NCI-H526 treated with DMSO at 0.1 percent for 48 hours (cell line): ENCODE measurements around the gene NUDT1.

Source experiments
- DNase-seq: peaks from one replicate; lab custom pipeline; 2025; lab: John Stamatoyannopoulos, UW

Gene NUDT1

DNA sequence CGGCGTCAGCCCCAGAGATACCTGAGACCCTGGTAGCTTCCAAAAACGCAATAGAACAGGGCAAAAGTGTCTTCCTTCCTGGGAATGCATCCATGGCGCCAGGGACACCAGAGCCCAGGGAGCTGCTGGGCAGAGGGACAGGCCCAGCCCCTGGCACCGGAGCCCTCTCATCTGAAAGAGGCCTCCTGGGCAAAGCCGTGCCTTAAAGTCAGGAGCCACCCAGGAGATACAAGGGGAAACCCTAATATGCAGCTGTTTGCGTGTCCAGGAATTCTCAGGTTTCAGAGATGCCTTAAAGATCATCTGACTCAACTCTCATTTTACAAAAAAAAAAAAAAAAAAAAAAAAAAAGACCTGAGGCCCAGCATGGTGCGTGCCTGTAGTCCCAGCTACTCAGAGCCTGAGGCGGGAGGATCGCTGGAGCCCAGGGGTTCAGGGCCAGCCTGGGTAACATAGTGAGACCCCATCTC, 28.0 kb downstream of the NUDT1 start:
- no peak for DNase-seq

DNA sequence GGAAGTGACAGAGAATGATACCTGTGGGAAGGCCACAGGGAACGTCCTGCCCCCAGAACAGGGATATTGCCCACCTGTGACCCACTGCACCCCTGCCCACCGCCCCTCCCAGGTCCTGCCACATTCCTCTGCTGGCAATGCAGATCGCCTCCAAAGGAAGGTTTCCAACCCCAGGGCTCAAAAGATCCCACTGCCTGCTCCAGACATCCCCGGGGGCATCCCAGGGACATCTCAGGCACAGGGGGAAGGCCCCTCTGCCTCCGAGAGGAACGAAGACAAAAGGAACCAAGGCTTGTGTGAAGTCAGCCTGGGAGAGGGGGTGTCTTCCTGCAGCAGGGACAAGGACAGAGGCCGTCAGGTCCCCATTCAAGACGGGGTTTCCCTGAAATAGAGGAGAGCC, 28.5 kb downstream of the NUDT1 start:
- DNase-seq, result no peak

DNA sequence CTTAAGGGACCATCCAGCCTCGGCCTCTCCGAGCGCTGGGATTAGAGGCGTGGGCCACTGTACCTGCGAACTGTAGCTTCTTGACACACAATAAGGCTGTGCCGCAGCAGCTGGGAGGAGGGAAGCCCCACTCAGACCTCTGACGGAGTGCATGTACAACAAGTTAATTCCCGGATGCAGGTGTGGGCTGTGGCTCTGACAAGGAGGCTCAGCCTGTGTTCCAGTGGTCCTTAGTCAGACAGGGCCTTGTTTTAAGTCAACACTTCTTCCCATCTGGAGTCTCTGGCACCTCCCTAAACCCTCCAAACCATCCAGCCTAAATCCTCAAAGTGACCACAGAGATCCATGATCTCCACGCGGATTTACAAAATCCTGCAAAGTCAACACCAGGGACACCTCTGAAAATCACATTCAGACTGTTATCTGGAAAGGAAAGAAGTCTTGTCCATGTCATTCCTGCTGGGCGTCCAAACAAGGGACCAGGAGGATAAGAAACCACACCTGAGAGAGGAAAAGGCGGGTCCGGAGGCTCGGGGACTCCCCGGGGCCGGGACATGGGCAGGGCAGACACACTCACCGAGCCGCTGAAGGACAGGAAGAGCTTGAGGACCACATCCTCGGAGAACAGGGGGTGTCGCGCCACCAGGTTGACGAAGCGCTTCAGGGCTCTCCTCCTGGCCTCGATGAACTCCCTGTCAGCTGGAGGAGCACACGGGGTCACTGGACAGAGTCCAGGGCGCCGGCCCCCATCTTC, 29.4 kb downstream of the NUDT1 start:
- DNase-seq, result no peak

DNA sequence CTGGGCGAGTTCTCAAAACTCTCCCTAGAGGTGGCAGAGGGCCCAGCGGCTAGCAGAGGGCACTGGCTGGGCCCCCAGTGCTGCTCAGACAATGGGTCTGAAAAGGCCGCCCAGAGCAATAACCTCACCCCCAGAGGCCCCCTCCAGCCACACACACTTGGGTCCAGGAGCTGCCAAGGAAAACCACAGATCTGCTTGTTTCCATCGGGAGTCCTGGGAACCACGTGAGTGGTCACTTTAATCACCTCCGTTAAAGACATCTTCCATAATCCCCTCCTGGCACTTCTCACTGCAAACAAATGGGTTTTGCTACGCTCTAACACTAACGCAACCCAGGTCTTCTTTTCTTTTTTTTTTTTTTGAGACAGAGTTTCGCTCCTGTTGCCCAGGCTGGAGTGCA, 30.0 kb downstream of the NUDT1 start:
- no peak for DNase-seq

DNA sequence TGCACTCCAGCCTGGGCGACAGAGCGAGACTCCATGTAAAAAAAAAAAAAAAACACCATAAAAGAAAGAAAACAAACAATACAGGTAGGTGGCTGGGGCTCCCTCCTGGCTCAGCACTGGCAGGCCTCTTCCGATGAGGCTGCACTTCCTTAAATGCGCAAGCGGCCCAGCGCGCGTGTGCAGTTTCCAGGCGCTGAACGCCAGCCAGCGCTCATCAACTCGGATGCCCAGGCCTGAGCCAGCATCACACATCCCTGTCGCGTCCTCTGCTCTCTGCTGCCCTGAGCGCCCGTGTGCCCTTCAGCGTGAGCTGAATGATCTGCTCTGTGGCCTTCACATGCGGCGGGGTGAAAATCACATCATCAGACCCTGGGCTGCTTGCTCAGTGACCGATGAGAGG, 31.8 kb downstream of the NUDT1 start:
- no peak for DNase-seq

DNA sequence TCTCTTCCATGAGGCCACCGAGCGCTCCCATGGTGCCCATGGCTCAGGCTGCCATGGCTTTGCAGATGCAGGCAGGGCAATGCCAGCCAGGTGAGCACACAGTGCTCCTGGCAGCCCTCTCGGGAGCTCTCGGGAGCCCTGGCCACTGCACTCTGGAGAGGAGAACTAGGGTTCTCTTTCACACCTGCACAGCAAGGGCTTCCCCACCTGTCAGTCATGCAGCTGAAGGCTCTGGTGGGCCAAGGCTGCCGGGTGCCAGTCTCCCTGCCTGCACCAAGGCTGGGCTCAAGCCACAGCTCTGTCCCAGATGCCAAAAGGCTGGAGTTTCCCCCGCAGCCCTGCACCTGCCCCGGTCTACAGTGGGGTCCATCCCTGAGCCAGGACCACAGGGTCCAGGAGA, 32.6 kb downstream of the NUDT1 start:
- DNase-seq, result no peak

DNA sequence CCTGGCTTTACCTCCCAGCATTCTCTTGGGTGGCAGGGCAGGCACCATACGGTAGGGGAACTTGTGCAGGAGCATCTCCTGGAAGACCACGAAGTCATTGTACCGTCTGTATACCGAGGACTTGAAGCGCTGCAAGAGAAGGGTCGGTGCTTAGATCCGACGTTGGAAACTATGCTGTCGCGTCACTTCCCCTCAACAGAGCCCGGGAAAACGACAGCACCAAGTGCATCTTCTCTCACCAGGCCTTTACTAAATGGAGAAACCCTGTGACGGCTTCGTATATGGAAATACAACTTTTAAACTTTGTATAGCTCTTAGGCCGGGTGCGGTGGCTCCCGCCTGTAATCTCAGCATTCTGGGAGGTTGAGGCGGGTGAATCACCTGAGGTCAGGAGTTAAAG, 33.1 kb downstream of the NUDT1 start:
- DNase-seq, result no peak

DNA sequence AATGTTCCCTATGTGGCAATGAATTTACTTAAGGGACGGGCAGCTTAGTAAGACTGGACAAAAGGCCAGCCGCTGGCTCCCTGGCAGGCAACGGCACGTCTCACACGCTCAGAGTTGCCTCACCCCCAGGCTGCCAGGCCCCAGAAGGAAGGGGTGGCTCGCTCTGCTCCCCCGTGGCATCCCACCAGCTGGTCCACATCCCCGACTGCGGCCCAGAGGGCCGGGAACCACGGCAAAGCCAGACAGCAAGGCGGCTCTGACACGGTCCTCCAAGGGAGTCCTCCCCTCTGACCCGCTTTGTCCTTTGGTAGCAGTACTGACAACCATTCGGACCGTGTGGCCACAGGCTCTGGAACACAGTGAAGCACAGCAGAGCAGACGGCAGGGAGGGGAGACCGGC, 34.1 kb downstream of the NUDT1 start:
- no peak for DNase-seq

DNA sequence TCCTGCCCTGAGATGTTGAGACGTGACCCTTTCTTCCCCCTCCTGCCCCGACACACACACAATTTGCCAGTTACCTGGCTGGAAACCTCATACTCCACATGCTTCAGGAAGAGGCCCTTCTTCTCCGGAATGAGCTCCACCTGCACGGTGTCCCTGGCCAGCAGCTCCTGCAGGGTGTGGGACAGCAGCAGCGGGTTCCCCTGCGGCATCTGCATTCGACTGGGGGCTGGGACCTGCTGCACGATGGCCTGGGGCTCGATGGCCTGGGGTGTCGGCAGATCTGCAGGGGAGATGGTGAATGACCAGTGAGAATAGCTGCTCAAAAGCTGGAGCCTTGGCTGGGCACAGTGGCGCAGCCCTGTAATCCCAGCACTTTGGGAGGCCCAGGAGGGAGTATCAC, 36.0 kb downstream of the NUDT1 start:
- DNase-seq, result no peak

DNA sequence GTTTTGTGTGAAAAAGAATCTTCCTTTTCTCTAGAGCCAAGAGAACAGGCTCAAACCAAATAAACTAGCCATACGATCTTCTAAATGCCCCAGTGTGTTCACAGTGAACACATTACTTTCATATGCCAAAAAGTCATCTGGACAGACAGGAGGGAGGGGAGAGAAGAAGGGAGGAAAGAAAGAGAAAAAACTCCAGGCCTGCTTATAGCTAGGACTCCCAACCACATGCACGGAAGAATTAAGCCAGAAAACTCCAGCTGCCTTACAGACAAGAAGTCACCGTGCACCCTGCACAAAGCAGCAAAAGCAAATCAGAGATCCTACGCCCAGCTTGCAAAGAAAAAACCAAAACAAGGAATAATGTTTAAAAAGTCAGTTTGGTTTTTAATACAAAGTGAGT, 37.9 kb downstream of the NUDT1 start:
- DNase-seq, result no peak

DNA sequence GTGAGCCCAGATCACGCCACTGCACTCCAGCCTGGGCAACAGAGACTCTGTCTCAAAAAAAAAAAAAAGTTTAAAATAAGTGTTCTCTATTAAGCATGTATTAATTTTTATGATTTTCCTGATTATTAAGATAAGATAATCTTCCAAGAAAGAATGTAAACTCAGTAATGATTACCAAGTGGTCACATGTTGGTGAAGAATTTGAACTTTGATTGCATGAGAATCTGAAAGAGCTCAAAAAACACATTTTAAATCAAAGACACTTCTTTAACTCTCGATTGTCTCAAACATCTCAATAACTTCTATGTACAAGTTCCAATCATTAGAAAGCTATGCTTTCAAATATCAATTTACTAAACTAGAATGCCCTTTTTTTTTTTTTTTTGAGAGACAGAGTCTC, 38.4 kb downstream of the NUDT1 start:
- DNase-seq, result no peak

DNA sequence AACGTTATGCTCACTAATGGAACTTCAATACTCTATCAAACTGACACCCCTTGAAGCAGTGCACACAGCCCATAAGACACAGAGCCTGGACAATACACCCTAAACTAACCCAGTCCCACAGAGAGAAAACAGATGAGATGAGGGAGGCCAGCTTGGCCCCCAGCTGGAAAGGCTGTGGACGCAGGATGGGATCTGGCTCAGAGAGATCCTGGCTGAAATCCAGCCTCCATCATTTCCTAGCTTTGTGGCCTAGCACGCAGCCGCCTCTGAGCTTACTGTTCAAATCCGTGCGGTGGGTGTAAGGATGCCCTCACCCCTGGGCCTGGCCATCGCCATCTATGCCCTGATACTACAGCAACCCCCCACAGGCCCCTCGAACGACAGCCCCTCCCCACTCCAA, 39.5 kb downstream of the NUDT1 start:
- DNase-seq, result no peak

DNA sequence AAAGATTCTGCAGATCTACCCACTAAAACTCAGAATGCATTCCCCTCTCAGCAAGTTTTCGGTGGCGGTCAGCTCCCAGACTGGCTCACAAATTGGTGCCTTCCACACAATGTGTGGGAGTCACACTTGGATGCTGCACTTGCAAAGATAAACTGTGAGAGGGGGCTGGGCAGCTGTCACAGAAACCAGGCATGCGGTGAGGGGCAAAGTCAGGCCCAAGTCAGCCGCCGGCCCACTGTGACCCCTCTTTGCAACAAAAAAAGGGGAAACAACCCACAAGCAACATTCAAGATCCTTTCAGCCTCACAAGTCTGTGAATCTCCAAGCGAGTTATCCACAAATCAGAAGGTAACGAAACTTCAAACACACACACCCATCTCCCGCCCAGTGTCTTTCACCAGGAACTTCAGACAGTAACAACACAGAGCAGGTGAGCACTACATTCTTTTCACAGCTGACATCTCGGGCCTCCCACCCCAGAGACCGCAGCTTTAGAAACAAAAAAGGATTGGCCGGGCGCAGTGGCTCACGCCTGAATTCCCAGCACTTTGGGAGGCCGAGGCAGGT, 40.2 kb downstream of the NUDT1 start:
- no peak for DNase-seq

DNA sequence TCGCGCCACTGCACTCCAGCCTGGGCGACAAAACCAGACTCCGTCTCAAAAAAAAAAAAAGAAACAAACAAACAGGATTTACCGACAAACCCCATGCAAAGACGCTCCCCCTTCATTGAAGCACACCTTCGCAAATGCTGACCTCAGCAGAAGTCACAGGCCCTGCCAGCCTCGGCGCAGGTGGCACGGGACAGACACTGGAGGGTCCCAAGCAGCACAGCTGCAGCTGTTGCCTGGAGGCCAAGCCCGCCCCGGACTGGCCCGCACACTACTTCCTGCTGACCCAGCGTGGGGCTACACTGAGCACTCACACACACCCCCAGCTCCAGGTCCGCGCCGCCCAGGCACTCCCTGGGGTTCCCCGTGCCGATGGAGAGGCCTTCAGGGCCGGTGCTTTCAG, 41.0 kb downstream of the NUDT1 start:
- no peak for DNase-seq

DNA sequence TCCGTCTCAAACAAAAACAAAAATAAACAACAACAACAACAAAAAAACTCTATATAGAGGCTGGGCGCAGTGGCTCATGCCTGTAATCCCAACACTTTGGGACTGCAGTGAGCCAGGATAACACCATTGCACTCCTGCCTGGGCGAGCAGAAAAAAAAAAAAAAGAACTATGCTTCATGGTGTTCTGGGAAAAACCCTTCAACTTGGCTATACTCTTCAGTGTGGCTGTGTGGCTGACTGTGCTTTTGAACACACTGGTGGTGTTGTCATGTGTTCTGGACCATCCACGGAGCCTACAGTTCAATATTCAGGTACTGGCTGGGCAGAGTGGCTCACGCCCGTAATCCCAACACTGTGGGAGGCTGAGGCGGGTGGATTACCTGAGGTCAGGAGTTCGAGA, 45.7 kb downstream of the NUDT1 start:
- DNase-seq, result no peak

DNA sequence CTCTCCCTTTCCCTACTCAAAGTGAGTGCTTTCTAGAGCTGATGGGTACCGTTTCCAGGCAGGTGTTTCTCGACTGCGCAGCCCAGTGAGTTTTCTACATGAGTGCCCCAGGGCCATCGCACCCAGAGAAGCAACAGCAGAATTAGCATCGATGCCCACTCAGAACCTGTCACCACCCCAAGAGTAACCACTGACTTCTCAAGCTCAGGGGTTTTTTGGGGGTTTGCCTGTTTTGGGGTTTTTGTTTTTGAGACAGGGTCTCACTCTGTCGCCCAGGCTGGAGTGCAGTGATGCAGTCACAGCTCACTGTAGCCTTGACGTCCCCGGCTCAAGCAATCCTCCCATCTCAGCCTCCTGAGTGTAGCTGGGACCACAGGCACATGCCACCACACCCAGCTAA, 46.5 kb downstream of the NUDT1 start:
- DNase-seq, result no peak

DNA sequence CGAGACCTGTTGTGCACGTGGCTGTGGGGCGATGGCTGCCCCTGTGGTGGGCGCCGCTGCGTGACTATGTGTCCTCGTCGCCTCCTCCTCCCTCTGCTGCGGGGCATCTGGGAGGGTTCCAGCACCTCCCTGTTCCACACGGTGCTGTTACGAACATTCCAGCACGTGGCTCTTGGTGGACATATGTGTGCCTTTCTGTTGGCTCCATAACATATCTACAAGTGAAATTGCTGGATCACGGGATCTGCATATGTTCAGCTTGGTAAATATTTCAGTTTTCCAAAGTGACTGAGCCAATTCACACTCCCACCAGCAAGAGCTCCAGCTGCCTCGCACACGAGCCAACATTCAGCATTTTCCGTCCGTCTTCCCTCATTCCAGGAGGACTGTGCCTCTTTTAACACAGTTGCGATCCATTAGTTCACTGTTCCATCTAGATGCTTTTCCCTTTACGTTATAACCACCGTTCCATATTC, 47.1 kb downstream of the NUDT1 start:
- DNase-seq, result no peak

DNA sequence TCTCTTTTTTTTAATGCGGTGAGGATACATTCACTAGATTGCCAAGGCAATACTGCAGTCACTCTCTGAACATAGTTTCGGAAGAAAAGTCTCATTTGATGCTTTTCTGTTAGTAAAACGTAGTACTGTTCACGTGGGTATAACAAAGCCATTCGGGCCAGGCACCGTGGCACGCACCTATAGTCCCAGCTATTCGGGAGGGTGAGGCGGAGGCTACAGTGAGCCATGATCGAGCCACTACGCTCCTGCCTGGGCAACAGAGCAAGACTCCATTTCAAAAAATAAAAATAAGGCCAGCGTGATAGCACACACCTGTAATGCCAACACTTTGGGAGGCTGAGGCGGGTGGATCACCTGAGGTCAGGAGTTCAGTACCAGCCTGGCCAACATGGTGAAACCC, 47.6 kb downstream of the NUDT1 start:
- DNase-seq, result no peak

DNA sequence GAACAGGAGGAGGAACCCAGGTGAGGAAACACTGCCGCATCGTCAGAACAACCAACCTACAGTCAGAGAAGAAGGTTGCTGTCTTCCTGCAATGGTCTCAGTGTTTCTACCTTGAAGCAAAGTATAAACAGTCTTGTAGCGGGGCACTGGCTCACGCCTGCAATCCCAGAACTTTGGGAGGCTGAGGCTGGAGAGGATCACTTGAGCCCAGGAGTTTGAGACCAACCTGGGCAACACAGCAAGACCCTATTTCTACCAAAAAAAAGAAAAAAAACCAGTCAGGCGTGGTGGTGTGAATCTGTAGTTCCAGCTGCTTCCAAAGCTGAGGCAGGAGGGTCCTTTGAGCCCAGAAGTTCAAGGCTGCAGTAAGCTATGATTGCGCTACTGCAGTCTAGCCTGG, 48.9 kb downstream of the NUDT1 start:
- DNase-seq, result no peak

DNA sequence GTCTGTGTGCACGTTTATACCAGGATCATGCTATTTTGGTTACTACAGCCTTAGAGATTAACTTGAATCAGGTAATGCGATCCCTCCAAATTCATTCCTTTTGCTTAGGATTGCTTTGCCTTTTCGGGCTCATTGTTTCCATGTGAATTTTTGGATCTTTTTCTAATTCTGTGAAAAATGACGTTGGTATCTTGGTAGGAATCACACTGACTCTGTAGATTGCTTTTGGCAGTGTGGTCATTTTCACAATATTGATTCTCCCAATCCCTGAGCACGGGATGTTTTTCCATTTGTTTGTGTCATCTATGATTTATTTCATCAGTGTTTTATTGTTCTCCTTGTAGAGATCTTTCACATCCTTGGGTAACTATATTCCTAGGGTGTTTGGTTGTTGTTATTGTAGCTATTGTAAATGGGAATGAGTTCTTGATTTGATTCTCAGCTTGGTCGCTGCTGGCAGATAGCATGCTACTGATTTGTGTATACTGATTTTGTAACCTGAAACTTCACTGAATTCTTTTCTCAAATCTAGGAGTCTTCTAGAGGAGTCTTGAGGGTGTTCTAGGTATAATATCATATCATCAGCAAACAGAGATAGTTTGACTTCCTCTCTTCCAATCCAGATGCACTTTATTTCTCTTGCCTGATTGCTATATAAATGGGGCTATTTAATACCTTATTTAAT, 54.1 kb downstream of the NUDT1 start:
- no peak for DNase-seq

DNA sequence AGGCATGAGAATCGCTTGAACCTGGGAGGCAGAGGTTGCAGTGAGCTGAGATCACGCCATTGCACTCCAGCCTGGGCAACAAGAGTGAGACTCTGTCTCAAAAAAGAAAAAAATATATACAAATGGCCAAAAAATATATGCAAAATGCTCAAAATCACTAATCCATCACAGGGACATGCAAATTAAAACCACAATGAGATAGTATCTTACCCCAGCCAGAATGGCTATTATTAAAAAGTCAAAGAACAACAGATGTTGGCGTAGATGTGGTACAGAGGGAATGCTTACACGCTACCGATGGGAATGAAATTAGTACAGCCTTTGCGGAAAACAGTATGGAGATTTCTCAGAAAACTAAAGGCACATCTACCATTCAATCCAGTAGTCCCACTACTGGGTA, 54.8 kb downstream of the NUDT1 start:
- DNase-seq, result no peak

DNA sequence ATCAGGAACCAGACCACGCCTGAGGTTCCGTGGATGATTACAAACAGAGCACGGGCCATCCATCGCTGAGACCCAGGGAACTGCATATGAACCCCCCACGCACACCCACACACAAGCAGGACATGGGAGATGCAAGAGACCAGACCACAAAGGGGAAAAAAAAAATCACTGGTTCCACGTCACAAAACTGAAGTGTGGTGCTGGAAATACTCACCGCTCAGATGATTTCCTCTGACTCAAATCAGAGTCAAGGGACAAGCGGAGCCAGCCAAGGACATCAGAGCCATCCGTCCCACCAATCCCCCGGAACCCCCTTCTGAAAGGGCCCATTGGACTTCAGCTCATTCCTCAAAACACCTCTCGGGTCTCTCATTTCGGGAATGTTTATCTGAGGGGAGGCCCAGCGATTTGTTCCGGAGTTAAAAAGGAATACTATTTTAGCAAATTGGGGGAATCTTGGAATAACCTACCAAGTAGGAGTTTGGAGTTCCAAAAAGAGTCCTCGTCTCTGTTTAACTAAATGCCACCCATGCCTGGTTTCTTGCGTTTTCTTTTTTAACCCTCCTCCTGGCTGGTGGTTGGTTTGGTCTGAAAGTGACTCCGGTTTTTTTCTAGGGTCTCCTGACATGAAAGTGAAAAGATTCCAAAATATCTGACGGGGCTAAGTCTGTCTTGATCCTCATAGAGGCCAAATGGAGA, 57.3 kb downstream of the NUDT1 start:
- DNase-seq, result no peak
